ENCODE results near the gene EVA1A.

Gene EVA1A

GRCh38 chr2:75564026-75564688 is 3.4 kb upstream of the EVA1A start:
- no peak for DNase-seq

DNA sequence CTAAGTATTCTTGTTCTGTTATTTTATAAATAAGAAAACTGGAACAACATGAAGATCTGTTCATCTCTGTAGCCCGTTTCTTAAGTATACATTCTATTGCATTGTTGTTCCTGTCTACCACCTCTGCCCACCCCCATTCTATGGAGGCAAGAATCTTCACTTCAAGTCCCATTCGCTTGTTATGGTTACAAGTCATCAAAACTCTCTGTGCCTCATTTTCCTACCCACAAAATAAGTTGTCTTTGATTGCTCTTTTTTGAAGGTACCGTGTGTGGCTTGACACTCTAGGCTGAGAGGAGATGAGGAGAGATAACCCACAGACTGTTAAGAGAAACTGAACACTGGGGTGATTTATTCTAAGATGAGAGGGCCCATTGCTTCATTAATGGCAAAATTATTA is 2.9 kb upstream of the EVA1A start:
- no peak for DNase-seq

- DNase-seq: no peak
Measured at GRCh38 chr2:75562513-75562864, 1.8 kb upstream of the EVA1A start.

GRCh38 chr2:75561566-75562512 is 1.1 kb upstream of the EVA1A start:
- DNase-seq: no peak

DNA sequence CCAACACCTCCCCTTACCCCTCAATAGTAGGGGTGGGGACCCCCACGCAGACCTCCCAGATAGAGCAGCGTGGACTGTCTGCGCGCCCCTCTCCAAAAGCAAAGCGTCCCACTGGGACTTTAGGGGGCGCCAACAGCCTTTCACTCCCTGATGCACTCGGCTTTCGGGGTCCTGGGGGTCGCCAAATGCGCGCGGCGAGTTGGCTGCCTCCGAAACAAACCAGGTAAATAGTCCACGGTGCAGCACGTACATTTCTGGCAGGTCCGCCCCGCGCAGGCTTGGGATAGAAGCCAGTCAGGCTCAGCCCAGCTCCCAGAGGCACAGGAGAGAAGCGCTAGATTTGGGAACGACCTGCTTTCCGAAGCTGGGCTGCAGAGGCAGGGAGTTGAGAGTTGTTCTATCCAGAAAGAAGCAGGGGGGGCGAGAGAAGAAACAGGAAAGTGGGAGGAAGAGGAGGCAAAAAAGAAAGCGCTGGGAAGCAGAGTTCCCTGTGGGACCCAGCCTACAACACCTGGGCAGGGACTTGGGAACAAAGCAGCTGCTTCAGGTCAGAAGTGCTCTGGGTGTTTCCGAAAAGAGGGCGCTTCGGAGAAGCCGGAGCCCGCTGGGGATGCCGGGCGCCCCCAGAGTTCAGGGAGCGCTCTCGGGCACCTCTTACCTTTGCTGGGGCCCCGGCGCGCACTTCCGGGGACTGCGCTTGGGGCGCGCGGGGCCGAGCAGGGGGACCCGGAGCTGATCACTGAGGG is 544 bp downstream of the EVA1A start:
- no peak for DNase-seq

GRCh38 chr2:75559680-75560021 is 1.1 kb downstream of the EVA1A start:
- no peak for DNase-seq

DNA sequence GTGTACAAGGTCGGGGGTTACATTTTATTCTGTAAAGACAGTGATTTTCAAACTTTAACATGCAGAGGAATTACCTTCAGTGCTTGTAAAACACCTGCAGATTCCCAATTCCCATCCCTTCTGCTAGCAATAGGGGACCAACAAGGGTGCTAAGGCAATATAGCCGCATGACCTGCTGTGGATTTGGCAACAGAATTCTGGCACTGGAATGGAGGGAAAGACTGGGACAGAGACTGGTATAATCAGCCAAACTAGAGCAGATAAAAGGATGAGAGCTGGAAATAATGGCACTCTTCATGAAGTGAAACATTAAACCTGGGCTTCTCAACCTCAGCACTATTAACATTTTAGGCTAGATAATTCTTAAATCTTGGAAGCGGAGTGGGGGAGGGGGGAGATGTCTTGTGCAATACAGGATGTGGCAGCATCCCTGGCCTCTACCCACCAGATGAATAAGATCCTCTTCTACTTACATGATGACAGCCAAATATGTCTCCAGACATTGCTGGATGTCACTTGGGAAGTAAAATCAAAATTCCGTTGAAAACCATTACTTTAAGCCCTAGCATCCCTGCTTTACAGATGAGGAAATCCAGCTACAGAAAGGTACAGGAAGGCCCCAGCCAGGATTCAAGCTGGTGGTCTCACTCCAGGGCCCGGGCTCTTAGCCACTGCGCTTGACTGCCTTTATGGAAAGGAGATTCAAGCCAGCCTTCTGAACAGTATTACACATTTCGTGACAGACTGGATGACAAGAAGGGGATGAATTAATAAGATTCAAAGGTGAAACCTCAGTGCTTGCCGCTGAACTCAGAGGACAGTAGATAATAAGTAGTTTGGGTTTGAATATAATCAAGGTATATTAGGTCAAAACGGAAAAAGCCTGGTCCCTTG is 1.7 kb downstream of the EVA1A start:
- no peak for DNase-seq

DNA sequence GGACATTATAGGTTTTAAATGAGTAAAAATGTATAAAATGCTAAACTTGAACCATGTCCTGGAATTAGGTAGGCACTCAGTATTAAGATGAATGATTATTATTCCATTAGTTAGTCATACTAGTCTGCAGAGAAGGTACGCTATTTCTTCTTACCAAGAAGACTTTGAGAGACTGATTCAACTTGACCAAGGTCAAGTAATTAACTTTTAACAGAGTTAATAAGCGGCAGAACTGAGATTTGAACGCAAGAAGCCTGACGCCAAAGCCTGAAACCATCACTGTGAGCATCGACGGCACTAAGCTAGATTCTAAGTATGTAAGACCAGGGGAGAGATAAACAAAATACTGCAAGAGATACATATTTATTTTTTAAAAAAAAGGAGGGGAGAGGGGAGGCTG is 2.6 kb downstream of the EVA1A start:
- DNase-seq: no peak

- no peak for DNase-seq
Measured at GRCh38 chr2:75557474-75558133, 3.1 kb downstream of the EVA1A start.

GRCh38 chr2:75556679-75557366 is 3.9 kb downstream of the EVA1A start:
- DNase-seq: no peak

GRCh38 chr2:75555701-75556100 is 5.0 kb downstream of the EVA1A start:
- DNase-seq: no peak

- no peak for DNase-seq
Measured at GRCh38 chr2:75553935-75554531, 6.7 kb downstream of the EVA1A start.

- DNase-seq: no peak
Measured at GRCh38 chr2:75552222-75552621, 8.5 kb downstream of the EVA1A start.

DNA sequence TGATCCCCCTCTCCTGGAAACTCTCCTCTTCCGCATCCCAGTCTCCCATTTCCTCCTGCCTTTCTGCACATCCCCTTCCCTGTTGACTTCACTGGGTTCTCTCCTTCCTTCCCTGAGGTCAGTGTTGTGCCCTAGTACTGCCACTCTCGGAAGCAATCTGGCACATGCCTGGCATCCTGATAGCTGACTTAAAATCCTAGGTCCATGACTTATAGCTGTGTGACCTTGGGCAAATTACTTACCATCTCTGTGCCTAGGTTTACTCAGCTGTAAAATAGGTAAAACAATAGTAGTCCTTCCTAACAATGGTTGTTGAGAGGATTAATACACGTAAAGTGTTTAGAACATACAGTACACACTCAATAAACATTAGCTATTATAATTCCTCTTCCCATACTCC is 9.3 kb downstream of the EVA1A start:
- no peak for DNase-seq

- DNase-seq: no peak
Measured at GRCh38 chr2:75549401-75550253, 11.1 kb downstream of the EVA1A start.

DNA sequence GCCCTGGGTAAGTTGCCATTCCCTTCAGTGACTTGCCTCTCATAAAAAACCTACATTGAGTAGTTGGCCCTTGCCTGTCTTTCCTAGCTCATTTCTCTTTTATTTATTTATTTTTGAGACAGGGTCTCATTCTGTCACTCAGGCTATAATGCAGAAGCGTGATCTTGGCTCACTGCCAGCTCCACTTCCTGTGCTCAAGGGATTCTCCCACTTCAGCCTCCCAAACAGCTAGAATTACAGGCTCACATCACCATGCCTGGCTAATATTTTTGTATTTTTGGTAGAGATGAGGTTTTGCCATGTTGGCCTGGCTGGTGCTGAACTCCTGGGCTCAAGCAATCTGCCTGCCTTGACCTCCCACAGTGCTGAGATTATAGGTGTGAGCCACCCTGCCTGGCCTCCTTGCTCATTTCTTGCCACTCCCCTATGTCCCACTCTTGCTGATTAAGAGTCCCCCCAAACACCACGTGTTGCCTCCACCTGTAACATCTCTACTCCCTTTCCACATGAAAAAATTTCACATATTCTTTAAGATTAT is 12.6 kb downstream of the EVA1A start:
- DNase-seq: peak in 1 of 58 donors; percentile 1

DNA sequence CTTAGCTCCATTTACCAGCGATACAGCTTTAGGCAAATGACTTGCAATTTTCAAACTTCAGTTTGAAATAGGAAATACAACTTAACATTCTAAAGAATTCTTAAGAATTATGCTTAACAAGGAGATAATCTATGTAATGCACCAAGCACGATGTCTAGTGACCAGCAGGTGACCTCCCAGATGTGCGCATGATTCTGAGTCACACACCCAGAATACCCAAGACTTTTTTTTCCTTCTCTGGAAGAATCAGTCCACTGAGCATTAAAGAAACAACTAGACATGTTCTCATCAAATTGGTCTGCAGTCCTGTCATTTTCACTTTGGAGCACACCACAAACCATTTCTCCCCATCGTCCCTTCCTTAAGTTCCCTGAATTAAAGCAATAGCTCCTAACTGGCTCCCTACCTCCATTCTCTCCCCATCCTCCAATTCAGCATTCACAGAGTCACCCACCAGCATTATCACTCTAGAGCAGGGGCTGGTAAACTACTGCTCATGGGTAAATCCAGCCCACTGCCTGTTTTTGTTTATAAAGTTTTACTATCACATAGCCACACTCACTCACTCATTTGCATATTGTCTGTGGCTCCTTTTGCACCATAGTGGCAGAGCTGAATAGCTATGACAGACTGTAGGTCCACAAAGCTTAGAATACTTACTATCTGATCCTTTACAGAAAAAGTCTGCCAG is 13.2 kb downstream of the EVA1A start:
- DNase-seq: no peak

DNA sequence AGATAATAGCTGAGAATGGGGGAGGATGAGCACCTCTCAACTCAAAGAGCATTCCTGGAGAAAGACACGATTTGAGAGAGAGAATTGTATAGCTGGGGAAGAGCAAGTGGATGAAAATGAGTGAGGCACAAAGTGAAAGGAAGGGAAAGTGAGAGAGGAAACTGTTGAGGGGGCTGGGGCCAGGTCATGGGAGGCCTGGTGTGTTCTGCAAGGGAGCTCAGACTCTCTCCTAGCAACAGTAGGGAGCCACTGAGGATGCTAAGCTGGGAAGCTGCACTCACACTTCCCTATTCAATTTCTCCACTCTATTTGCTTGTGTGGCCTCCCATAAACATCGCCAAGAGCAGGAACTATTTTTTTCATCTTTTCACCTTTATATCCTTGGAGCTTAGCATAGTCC is 14.8 kb downstream of the EVA1A start:
- no peak for DNase-seq

Data from anterior cingulate cortex (tissue), 58 donors.